ENCODE data around the gene SYT1.
A peak's percentile ranks its signal among the peaks of the same experiment; 100 is the strongest.

SYT1 gene

DNA sequence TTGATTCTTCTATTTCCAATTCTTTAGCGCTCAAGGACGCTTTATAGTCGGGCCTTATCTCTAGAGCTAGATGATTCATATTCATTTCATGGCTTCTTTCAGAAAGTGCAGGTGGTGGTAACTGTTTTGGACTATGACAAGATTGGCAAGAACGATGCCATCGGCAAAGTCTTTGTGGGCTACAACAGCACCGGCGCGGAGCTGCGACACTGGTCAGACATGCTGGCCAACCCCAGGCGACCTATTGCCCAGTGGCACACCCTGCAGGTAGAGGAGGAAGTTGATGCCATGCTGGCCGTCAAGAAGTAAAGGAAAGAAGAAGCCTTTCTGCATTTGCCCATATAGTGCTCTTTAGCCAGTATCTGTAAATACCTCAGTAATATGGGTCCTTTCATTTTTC is 584.2 kb downstream of the SYT1 start:
- DNase-seq, result no peak

DNA sequence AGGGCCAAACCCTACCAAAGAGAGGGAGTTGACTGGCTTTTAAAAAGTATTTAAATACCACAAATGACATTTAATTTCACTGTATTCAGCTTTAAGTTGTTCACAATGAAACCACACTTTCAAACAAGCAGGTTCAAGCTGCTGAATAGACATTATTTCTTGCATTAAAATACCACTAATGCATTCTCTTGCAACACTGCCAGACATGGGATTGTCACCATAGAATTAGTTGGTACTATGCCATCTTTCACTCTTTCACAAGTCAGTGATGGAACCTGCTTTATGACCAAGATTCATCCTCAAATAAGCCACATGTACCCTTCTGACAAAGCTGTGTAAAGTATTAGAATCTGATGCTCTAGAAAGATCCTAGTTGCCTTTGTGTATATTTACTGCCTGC is 586.8 kb downstream of the SYT1 start:
- no peak for DNase-seq

DNA sequence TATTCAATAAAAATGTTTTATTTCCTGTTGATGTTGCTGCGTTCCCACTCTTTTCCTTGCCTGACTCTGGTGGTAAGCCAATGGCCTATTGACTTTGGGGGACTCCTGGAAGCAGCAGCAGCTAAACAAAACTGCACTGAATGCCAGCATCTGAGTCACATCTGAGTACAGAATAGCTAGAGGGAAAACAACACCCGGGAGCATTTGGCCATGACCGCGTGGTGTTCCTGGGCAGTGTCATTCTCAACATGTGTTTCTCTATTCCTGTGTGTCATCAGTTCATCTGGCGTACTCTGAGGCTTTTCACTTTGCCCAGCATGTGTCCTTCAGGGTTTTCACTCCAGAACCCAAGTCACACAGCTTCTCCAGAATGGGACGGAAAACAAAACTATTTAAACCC is 587.4 kb downstream of the SYT1 start:
- DNase-seq, result peak in 6 of 14 donors; percentile 2 to 85 (median 14)

DNA sequence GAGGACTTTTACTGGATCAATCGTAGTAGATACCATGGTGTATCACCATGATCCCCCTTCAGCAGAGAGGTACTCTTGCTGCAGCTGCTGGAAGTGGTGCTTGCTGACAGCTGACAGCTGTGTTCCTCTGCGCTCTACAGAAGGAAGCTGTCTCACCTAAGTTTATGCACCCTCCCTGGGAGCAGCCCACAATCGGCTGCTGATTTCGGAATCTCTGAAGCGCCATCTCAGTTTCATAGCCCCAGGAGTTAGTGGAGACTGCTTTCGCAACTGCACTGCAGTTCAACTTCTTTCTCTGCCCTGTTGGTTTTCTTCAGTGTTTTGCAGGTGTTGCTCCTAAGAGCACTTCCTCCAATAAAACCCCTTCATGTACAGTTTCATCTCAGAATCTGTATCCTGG is 588.3 kb downstream of the SYT1 start:
- DNase-seq, result no peak

DNA sequence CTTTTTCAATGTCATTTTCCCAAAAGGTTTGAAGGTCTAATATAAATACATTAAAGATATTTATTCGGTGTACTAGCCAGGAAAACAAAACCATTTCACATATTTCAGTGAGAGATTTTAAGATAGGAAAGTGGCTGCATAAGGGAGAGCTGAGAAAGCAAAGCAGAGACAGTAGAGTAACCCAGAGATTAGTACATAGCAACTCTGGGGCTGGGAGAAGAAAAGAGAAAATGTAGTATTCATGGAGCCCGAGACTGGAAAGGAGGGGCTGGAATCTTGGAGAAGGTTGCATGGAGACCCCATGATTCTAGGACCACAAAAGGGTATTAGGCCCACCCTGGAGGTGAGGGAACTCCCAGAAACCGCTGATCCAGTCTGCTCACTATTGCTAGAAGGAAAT is 589.2 kb downstream of the SYT1 start:
- no peak for DNase-seq

DNA sequence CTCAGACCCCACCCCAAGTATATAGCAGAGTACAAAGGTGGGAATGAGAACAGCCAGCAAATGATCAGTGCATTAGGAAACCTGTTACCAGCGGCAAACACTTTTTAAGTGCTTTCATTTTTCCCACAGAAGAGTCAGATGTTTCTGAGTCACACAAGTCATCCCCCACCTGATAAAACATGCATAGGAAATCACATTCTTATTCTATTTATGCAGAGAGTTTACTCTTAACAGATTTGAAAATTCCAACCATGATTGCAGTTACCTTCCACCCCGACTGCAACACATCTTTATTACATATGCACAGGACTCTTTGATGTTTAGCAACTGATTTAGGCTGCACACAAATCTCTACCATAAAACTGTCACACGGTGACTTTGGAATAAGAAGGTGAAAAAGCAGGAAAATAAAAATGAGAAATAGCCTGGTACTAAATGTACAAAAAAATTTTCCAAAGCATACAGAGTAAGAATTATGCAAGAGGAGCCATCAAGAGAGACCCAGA is 589.8 kb downstream of the SYT1 start:
- DNase-seq, result no peak

DNA sequence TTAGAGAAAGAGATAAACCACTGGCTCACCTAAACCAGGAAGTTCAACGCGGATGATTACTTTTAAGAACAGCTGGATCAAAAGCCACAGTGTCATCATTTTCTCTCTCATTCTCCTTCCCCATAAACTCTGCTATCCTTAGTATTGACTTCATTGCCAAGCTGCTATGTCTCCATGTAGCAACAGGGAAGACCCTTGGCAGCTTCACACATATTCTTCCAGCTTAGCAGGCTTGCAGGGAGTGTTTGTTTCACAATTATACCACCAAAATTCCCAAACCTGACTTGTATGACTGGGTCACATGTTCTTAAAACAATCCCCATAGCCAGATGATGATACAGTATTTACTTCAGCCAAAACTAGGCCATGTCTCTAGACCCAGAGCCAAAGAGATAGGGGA is 590.7 kb downstream of the SYT1 start:
- no peak for DNase-seq

DNA sequence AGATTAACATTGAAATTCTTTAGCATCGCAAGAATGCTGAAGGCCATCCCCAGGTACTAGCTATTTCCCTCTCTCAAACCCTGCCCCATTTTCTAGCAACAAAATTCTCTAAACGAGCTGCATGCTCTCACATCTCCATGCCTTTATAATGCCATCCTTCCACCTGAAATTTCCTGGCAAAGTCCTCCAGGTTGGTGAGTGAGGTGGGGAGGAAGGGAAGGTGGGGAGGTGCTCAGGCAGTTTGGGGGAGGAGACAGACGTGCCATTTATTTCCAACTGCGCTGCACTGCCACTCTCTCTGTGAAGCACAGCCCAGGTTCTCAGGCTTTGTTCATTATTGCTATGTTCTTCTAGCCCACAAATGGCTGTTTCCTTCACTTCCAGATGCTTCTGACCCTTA is 617.7 kb downstream of the SYT1 start:
- no peak for DNase-seq

DNA sequence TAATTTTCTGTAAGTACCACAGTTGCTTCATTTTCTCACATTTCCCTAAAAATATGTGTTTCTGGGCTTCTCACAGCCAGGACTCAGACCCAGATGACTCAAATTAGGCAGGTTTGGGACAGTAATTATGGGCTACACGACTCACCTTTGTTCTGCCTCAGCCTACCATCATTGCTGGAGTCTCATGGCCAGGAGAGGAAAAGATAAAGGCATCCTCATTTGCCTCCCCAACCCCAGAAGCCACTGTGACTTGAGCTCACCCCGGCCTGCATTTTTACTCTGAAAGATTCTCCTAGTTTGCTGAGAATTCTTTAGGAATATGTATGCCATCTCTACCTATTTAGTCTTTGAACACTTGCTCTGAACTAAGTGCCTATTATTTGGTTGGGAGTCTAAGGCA is 618.3 kb downstream of the SYT1 start:
- DNase-seq, result no peak

DNA sequence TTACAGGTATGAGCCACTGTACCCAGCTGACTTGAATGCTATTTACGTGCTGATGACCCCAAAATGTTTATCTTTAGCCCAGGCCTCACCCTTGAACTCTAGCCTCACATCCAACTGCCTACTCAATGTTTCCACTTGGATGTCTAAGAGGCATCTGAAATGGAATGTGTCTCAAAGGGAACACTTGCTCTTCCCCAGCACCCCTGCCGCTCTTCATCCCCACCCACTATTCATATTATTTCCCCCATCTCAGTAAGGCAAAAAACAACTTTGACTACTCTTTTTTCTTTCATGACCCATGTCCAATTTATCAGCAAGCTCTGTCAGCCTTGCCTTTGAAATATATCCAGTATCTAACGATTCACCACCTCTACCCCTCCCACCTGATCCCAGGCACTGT is 621.6 kb downstream of the SYT1 start:
- DNase-seq, result no peak

DNA sequence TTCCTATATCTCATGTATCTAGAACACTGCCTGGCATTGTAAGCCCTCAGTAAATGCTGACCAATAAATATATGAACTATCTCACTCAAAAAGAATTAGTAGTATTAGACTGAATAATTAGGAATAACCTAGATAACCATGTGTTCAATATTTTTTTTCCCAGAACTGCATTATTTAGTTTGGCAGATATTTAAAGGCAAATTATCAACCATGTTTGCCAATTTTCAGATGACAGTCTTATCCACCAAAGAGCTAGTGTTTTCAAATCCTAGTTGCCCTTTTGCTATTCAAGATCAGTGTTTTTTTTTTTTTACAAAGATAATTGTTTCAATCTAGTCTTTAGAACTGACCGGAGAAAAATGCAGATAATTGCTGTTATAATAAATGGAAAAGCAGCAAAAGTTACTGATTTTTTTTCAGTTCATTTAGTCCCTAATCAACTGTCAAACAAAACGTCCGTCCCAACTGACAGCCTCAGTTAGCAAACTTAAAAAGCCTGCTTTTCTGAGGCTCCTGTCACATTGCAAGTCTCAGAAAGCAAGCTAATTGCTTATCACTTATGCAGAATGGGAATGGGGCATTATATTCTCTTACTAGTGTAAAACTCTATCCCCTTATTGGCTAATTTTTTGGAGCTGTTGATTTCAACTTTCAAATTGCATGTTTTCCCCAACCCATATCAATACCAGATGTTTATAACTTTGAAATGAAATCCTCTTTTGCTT is 623.0 kb downstream of the SYT1 start:
- DNase-seq, result no peak

Data from C1 segment of cervical spinal cord (tissue), 14 donors.